SHP77 treated with DMSO at 0.1 percent for 48 hours (cell line): Measurements from ENCODE around the gene RPL22.
"Not testable (repeated sequence)": the region's sequence is repeated elsewhere in the genome, so short reads cannot be mapped to it uniquely, and the experiment has no call there.

Experiments
- DNase-seq: peaks from one replicate; lab custom pipeline; 2025; lab: John Stamatoyannopoulos, UW

Gene RPL22

DNA sequence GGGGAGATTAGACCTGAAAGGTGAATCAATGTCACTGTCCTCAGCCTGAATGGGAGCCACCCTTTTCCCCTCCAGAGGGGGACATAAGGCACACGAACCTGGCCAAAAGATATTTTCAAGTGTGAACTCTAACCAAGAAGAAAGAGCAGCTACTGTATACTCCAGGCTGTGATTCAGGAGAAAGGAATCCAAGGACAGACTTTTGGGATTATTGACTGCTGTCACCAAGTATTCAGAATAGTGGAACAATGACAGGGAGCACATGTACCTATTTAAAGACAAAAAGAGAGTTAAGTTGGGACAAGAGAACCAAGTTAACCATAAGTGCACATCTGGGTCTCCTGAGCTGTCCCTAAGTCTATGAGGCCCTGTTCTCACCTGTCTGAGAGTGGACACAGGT, 34.0 kb upstream of the RPL22 start:
- DNase-seq, result no peak

DNA sequence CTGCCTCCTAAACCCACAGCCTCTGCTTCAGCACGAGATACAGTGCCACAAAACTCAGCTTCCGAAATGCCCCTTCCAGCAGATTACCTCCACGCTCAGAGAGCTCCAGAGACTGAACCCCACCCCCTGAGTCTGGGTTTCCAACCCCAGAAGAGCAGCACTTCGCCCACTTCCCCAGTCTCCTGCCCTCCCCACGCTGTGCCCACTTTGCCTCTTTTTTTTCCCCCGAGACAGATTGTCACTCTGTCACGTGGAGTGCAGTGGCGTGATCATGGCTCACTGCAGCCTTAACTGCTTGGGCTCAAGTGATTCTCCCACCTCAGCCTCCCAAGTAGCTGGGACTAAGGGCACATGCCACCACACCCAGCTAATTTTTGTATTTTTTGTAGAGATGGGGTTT, 26.3 kb upstream of the RPL22 start:
- DNase-seq, result no peak

DNA sequence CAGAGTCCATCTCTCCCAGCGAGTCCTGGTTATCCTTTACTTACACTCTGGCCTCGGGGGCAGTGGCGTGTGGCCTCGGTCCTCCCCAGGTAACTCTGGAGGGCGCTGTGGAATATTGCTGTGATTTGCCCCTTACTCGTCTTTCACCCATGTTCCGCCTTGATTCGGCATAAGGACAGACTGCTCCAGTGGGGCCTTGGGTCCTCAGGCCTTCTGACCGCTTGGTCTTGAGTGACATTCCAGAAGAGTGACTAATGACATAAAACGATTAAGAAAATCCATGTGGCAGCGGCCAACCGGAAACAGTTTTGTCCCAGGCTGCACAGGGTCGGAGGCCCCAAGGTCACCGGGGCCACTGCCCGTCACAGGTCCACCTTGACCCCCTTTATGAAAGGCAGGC, 25.3 kb upstream of the RPL22 start:
- no peak for DNase-seq

DNA sequence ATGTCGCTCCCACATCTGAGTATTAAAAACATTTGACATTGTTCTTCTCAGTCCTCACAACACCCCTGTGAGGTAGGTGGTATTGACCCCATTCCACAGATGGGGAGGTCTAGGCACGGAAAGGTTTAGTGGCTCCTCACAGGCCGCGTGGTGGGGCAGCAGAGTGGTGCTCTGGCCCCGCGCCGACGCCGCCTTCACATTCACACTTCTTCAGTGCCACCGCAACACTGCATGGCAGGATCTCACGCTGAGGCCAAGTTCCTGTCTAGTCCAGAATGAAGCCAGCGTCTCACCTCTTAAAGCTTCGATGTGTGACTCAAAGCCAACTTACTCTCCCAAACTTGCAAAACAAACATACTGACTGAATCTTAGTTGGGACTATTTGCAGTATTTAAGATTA, 24.2 kb upstream of the RPL22 start:
- no peak for DNase-seq

DNA sequence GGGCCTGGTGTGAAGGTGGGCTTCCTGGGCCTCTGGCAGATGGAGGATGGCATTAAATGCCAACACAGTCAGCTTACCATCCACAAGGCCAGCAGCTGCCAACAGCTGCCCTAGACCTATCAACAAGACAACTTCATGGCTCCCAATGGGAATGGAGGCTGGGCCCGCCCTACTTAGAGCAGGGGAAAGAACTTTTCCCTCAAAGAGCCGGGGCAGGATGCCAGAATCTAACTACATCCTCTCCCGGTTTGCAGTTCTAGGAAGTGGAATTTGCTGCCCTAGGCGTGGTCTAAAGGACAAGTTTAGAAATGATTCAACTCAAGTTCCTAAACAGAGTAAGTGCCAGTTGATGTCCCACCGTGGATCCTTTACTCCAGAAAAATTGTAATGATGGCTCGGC, 23.2 kb upstream of the RPL22 start:
- DNase-seq, result no peak

DNA sequence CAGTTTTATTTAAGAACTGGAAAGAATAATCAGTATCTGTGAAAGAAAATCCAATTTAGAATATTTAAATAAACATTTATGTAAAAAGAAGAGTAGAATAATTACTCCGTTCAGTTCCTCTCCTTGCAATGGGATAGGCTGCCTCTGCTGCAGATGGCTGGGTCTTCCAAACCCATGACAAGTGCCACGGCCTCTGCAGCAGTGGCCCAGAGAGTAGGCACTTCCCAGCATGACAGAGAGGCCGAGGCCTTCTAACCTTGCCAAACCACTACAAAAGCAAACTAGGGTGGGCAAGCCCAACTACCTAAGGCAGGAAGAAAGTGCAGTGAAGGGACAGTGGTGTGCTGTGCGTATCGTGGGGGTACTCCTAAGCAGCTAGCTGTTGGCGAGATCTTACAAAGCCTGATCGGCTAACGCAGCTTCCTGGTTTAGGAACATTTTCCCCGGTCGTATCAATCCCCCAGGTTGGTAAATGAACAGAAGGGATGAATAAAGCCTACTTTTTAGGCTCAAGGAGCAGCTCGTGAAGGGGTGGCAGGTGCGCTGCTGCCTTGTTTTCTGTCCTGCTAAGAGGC, 21.9 kb upstream of the RPL22 start:
- DNase-seq, result no peak

DNA sequence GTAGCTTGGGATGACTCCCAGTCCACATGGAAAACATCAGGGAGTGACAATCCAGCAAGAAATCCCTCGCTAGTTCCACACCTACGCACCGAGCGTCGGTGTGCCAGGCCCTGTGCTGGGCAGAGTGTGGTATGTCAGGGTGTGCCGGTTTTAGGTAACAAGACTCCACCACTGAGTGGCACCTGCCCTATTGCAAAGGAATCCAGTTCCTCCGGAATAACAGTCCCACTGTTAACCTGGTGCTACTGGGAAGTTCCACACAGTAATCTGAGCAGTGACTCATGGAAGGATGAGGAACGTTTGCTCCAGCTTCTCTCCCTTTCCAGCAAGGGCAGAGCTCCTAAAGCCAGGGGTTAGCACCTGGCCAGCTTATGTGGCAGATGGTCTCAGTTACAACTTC, 20.8 kb upstream of the RPL22 start:
- DNase-seq, result no peak

DNA sequence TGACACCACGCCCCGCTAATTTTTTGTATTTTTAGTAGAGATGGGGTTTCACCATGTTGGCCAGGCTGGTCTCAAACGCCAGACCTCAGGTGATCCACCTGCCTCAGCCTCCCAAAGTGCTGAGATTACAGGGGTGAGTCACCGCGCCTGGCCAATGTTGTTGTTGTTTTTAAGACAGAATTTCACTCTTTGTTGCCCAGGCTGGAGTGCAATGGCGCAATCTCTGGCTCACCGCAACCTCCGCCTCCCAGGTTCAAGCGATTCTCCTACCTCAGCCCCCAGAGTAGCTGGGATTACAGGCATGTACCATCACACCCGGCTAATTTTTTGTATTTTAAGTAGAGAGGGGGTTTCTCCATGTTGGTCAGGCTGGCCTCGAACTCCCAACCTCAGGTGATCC, 20.2 kb upstream of the RPL22 start:
- DNase-seq, result not testable (repeated sequence)

DNA sequence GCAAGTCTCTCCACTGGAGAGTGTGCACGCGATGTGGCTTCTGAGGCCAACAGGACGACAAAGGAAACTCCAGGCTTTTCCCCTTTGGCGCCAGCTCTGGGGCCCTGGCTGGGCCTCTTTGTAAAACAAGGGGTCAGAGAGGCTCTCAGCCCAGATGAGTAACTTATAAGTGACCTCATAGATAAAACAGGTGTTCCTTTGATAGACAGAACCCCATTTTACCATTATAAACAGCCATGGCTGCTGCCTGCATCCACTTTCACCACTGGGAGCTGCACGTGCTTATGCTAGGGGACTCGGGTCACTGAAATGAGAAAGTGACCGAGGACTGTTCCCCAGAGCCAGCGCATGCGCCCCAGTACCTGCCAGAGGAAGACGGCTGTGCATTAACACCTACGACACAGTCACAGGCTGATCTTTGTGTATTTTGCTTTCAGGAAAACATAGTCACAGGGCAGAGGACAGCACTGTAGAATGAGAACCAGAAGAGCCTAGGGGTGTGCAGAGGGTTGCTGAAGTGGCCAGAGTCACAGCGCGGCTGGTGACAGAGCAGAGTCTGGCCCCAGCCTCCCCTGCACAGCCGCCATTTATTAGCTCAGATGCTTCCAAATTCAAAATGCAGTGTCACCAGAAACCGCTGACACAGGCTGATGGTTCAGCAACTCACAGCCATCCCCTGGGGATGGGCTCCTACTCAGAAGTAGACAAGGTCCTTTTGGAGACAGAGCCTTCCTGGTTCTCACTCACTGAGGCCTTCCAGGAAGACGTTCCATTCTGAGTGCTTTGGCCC, 19.2 kb upstream of the RPL22 start:
- DNase-seq, result no peak

DNA sequence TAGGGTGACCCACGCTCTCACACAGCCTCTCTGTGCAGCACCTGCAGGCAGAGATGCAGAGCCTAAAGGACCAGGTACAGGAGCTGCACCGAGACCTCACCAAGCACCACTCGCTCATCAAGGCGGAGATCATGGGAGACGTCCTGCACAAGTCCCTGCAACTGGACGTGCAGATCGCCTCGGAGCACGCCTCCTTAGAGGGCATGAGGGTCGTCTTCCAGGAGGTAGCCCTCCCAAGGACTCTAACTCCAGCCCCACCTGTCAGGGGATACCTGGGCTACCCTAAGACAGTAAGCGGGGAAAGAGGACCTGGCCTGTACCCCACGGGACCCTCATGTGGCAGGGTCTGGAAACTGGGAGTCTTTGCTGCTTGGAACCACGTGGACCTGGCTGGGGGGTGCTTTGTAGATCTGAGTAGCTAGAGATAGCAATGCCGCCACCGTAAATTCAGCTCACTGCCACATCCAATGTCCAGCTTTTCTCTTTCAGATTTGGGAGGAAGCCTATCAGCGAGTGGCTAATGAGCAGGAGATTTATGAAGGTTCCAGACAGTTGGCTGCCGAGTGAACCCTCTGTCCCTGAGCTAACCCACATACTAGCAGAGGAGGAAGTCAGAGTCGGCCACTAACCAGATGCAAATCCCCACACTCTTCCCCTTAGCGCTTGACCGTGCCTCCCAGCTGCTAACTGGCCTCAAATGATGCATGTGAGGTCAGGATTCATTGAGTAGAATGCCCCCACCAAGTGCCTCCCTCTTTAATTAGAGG, 13.0 kb upstream of the RPL22 start:
- DNase-seq, result no peak

DNA sequence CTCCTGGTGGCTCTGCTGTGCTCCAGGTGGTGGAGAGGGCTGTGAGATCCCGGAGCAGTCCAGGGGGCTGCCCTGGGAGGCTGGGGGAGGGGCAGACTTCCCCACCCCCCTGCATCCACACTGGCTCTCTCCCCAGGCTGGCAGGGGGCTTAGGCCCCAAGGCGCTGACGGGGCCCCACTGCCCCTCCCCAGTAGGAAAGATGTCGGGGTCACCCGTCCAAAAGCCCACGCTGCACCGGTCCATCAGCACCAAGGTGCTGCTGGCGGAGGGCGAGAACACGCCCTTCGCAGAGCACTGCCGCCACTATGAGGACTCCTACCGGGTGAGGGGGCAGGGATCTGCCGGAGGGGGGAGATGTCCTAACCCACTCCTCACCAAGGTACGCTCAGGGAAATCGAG, 12.3 kb upstream of the RPL22 start:
- DNase-seq, result no peak

DNA sequence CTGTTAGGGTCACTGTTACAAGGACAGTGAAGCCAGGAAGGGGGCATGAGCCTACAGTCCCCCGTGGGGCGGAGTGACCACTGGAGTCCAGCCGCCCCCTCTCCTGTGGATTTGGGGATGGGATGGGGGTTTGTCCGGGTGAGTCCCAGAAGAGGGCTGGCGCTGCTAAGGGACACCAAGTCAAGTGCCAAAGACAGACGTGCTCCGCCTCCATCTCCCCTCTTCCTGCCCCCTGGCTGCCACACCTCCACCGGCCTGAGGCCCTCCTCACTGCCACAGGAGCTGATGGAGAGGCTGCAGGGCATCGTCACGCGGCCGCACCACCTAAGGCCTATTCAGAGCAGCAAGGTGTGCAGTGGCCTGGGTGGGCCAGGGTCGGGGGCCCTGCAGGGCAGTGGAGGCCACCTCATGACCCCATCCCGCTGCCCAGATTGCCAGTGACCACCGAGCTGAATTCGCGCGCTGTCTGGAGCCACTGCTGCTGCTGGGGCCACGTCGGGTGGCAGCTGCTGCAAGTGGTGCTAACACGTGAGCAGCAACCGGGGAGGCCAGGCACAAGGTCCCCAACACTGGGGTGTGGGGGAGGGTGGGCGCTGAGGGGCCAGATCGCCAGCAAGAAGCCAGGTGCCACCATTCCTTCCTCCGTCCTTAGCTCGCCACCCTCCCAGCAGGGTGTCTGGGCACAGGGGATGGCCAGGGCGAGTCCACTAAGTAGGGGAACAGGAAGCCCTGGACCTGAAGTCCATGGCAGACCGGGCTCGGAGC, 11.4 kb upstream of the RPL22 start:
- DNase-seq, result no peak

DNA sequence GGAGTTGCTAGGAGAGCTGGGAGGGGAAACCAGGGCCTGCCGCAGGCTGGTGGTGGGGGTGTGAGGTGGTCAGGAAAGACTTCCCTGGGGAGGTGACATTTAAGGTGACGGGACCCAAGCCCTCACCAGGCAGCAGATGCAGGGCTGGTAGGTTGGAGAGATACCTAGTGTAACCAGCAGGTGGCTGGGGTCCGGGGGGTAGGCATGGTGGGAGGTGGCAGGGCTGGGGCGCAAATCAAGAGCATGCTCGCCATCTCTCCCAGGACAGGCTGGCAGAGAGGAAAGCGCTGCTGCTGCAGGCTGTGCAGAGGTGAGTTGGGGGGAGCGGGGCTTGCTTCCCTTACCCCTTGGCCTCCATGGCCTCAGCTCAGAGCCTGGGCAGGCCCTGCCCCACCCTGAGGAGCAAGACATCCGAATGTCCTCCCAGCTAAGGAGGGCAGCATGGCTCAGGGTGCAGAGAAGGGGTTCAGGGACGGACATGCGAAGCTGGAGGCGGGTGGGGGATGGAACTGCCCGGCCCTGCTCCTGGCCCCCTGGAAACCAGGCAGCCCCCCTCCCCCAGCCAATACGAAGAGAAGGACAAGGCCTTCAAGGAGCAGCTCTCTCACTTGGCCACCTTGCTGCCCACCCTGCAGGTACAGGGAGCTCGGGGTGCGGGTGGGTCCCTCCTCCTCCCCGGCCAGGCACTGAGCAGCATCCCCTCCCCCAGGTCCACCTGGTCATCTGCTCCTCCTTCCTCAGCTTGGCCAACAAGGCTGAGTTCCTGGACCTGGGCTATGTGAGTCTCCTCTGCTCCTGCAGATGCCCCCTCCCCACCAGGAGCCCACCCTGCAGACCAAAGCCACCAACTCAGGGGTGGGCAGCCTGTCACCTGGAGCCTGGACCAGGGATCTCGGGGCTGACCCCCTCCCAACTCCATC, 10.5 kb upstream of the RPL22 start:
- DNase-seq, result no peak

DNA sequence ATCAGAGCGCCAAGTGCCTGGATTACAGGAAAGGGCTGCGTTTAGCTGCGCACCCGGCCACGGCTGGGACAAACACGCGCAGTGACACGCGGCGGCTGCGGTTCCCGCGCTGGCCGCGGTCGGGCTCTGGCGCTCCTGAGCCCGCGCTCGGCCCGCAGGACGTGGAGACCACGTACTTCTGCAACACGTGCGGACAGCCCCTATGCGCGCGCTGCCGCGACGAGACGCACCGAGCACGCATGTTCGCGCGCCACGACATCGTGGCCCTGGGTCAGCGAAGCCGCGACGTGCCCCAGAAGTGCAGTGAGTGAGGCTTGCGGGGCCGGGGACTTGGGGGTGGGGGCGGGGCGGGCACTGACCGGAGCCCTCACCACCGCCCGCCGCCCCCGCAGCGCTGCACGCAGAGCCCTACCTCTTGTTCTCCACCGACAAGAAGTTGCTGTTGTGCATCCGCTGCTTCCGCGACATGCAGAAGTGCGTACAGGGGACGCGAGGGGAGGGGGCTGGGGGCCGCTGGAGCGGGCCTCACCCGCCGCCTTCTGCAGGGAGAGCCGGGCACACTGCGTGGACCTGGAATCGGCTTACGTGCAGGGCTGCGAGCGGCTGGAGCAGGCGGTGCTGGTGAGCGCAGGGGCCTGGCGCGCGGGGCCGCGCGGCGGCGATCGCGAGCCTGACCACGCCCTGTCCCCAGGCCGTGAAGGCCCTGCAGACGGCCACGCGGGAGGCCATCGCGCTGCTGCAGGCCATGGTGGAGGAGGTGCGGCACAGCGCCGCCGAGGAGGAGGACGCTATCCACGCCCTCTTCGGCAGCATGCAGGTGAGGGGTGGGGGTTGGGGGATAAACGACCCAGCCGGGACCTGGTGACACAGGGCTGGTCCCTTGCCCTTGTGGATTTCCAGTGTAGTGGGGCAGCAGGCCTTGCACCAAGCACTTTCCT, 9.6 kb upstream of the RPL22 start:
- no peak for DNase-seq

DNA sequence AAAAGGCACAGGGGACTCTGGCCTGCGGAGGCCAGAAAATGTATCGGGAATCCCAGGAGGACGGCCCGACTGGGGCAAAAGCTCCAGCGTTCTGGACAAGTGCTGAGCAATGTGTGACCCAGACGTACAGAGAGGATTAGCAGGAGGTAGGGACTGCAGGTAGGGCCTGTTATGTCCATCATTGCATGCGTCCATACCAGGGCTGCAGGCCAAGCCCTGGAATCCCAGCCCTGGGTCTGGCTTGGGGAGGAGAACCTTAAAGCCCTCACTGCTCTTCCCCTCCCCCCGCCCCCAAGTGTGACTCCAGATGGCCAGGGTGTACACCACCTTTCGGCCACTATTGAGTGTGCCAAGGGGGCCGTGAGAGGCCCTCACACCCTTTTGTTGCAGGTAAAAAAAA, 8.5 kb upstream of the RPL22 start:
- no peak for DNase-seq

DNA sequence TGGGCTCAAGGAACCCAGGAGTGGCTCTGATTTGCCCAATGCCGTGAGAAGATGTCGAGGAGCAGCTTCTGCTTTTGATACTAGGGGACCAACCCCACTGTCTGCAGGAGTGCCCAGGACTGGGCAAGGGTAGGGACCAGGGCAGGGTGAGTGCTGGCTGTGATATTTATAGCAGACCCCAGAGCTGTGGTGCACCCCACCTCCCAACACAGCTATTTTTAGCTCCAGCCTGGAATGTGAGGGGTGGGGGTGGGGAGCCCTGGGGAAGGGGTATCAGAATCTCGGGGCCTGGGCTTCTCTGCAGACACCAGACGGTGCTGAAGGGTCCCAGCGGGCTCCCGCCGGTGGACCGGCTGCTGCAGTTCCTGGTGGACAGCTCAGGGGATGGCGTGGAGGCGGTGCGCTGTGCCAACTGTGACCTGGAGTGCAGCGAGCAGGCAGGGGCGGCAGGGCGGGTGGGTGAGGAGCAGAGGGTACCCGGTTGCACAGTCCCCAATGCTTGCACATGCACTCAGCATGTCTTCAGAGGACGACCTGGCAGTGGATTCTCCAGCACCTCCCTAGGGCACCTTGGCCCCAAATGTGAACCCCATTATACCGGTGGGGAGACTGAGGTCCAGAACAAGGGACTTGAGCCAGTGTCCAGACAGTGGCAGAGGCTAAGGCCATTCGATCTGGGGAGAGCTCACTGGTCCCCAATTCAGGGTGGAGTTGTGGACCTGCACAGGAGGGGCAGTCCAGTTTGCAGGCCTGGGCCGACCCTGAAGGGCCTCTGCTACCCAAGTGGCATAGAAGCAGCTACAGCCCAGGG, 7.9 kb upstream of the RPL22 start:
- no peak for DNase-seq

DNA sequence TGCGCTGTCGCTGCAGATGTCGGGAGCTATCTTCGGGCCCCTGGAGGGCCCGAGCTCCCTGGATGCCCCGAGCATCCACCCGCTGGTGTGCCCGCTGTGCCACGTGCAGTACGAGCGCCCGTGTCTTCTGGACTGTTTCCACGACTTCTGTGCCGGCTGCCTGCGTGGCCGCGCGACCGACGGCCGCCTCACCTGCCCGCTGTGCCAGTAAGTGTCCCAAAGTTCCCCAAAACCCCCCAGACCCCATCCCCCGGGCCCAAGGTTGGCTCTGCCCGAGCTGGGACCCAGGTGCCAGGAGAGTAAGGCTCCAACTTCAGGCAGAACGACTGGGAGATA, 7.1 kb upstream of the RPL22 start:
- DNase-seq, result no peak

DNA sequence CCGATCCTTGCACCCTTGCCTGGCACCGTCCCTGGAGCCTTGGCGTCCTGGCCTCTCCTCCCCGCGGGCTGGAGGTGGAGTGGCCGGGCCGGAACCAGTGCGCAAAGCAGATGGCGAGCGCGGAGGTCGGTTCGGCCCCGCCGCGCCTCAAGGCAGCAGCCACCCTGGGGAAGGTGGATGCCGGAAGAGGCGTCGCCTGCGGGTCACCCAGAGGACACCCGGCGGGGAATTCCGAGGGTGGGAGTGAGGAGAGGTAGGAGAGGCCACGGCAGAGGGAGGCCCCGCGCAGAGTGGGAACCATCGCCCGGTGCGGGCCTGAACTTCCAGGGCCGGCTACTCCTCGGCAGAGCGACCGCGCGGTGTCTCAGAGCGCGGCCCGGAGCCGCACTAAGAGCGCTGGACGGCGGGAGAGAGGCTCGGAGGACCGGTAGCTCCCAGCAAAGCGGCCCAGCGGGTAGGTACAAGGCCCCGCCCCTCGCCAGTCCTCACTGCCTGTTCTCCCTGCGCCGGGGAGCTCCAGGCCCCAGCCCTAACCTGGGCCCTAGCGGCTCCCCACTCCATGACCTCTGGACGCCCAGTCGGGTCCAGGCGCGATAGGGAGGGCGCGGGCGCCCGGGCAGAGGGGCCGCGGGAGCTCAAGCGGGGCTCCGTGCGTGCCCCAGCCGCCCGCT, 6.6 kb upstream of the RPL22 start, which contains the start of gene RNF207:
RNF207 (plus strand) TSS at position 271 of the 671 bp plus-strand sequence. CDS start 417 bp downstream, outside the sequence.
- no peak for DNase-seq

DNA sequence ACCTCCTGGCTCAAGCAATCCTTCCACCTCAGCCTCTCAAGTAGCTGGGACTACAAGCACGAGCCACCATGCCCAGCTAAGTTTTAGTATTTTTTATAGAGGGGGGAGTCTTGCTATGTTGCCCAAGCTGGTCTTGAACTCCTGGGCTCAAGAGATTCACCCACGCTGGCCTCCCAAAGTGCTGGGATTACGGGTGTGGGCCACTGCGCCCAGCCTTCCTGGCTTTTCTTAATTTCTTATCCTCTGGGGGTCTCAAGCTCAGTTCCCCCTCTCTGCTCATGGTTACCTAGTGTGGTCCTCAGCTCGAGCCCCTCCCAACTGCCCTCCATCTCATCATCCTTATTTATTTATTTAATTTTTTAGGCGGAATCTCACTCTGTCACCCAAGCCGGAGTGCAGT, 2.9 kb upstream of the RPL22 start:
- no peak for DNase-seq
